A549 (cell line): ENCODE measurements around the gene BRCA2.

Experiments used
- CHD2 ChIP-seq: fragments of 150-350 bp; IDR thresholded peaks from 2 replicates; pipeline ENCODE4 v1.6.1; 2014; ENCODE audit warnings: low read length; ENCODE audit not compliant: partially characterized antibody
- CTCF ChIP-seq: fragments of >200 bp; sonication (Bioruptor Twin); formaldehyde crosslinking; IDR thresholded peaks from 3 replicates; pipeline ENCODE4 v1.5.1; 2016
- TP53 ChIP-seq: fragments of 250-450 bp; sonication (Bioruptor Pico); IDR thresholded peaks from 2 replicates; pipeline ENCODE4 v1.5.0; 2021; ENCODE audit warnings: mild to moderate bottlenecking, moderate library complexity

DNA sequence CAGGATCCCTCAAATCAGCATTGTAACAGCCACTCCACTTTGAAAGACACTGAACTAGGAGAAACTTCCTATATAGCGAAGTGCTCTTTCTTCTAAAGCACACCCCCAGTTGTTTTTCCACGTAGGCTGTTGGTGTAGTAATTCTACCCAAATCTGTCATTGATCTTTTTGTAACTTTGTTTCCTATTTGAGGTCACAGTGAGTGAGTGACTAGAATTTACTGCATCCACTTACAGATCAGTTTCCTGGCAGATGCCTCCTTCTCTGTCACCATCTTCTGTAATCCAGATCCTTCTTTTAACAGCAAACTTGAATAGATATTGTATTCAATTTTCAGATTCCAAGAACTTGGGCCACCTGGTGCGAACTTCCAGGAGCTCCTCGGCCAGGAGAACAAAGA, 15.4 kb upstream of the BRCA2 start:
- TF ChIP-seq CTCF (no peak), TP53 (CRISPR knock-in tag) (no peak), CHD2 (no peak)
